GM12878 (cell line): Measurements from ENCODE around the gene CHD1. TPM values are rescaled to one million over a fixed set of nuclear protein-coding genes. Genes with fewer than 3 reads are reported as not detected.

ENCODE experiments used
- ATAC-seq: fragments of 200-7000 bp; cut with Tn5 transposase; 3 replicates; pipeline ENCODE4 v1.9.1; 2020; ENCODE audit warnings: mild to moderate bottlenecking, moderate library complexity
- BruUV-seq: library from RNA; stranded (reverse); fragments of 400-500 nt; replicated peaks from 2 replicates; lab custom pipeline; 2021; lab: Mats Ljungman, UMichigan
- CTCF ChIA-PET: fragments of 300-600 bp; sonication (Branson Sonifier 250); formaldehyde crosslinking; extraction: SDS; loops from one replicate; lab custom pipeline; 2021; ENCODE audit warnings: inconsistent platforms; lab: Yijun Ruan, JAX
- POLR2A ChIA-PET: fragments of 350-600 bp; formaldehyde crosslinking; extraction: SDS; loops from one replicate; lab custom pipeline; 2021; ENCODE audit warnings: inconsistent platforms; lab: Charles Lee
- RAD21 ChIA-PET: fragments of 300-600 bp; sonication (Branson Sonifier 250); formaldehyde crosslinking; loops from one replicate; lab custom pipeline; 2023; ENCODE audit warnings: antibody characterized with exemption; ENCODE audit not compliant: unreplicated experiment; lab: Charles Lee
- SMC1A ChIA-PET: fragments of 300-600 bp; sonication (Branson Sonifier 250); formaldehyde crosslinking; loops from one replicate; lab custom pipeline; 2023; ENCODE audit not compliant: unreplicated experiment, uncharacterized antibody; lab: Charles Lee
- DNase-seq: peaks from one replicate; pipeline ENCODE4 v3.0.0-alpha.2; 2011; ENCODE audit warnings: low read depth, low spot score
- FAIRE-seq: peaks from 3 replicates; lab custom pipeline; 2011; peaks lifted over from hg19 to GRCh38; lab: Jason Lieb, UNC
- H2AFZ ChIP-seq: 2 replicates; pipeline ENCODE4 v1.6.0; 2011; ENCODE audit warnings: low read depth, low read length, control low read depth; ENCODE audit not compliant: control insufficient read depth
- H3K27ac ChIP-seq: 2 replicates; pipeline ENCODE4 v1.5.1; 2011; ENCODE audit warnings: control low read depth; ENCODE audit not compliant: control insufficient read depth, insufficient read depth
- H3K27me3 ChIP-seq, 2 experiments: replicated peaks in 1 of 2; 2 replicates each; pipeline versions ENCODE4 v1.6.0 to v1.6.1; 2011; ENCODE audit warnings: low read length in 1 of 2; ENCODE audit not compliant: control insufficient read depth in 2 of 2, insufficient read depth in 2 of 2
- H3K36me3 ChIP-seq, 2 experiments: 2 replicates each; pipeline ENCODE4 v1.5.1; 2011; ENCODE audit warnings: low read length in 1 of 2; ENCODE audit not compliant: control insufficient read depth in 2 of 2, insufficient read depth in 2 of 2
- H3K4me1 ChIP-seq: 2 replicates; pipeline ENCODE4 v1.6.1; 2011; ENCODE audit warnings: mild to moderate bottlenecking, low read length, moderate library complexity, mixed read lengths; ENCODE audit not compliant: control insufficient read depth, insufficient read depth
- H3K4me2 ChIP-seq: 2 replicates; pipeline ENCODE4 v1.6.0; 2011; ENCODE audit warnings: control low read depth; ENCODE audit not compliant: control insufficient read depth, insufficient read depth
- H3K4me3 ChIP-seq: fragments of 200-600 bp; sonication (generic); 2 replicates; pipeline ENCODE4 v1.5.1; 2016
- H3K79me2 ChIP-seq: 2 replicates; pipeline ENCODE4 v1.6.0; 2011; ENCODE audit warnings: low read length; ENCODE audit not compliant: control insufficient read depth, insufficient read depth
- H3K9ac ChIP-seq: 2 replicates; pipeline ENCODE4 v1.8.0; 2011; ENCODE audit warnings: low read length, control low read depth, mixed read lengths; ENCODE audit not compliant: control insufficient read depth, insufficient read depth
- H3K9me3 ChIP-seq: replicated peaks from 3 replicates; pipeline ENCODE4 v1.5.1; 2011; ENCODE audit warnings: mild to moderate bottlenecking, low read length; ENCODE audit not compliant: control insufficient read depth, insufficient read depth
- H4K20me1 ChIP-seq: 2 replicates; pipeline ENCODE4 v1.6.0; 2011; ENCODE audit not compliant: control insufficient read depth, insufficient read depth
- NRF1 ChIP-seq: conservative IDR thresholded peaks from 2 replicates; pipeline ENCODE4 v1.6.1; 2011; ENCODE audit warnings: mild to moderate bottlenecking, low read depth, low read length, improper control_type of control experiment
- RCOR1 ChIP-seq: conservative IDR thresholded peaks from 2 replicates; pipeline ENCODE4 v1.6.1; 2012; ENCODE audit warnings: low read depth, low read length, improper control_type of control experiment
- RELB ChIP-seq: fragments of 450-650 bp; IDR thresholded peaks from 2 replicates; pipeline ENCODE4 v1.6.1; 2017; ENCODE audit warnings: low read depth, mild to moderate bottlenecking, moderate library complexity
- SMC3 ChIP-seq: IDR thresholded peaks from 2 replicates; pipeline ENCODE4 v1.6.1; 2011; ENCODE audit warnings: low read length, improper control_type of control experiment, borderline replicate concordance
- SRF ChIP-seq, 2 experiments: IDR thresholded peaks; 2 replicates each; pipeline ENCODE4 v1.6.1; 2011; ENCODE audit warnings: low read depth in 2 of 2, low read length in 2 of 2, mild to moderate bottlenecking in 1 of 2, moderate library complexity in 1 of 2
- WGBS: methylation state at CpG from one replicate; pipeline ENCODE4 v1.1.6; 2016; ENCODE audit warnings: low lambda C conversion rate; ENCODE audit not compliant: insufficient replicate concordance, insufficient coverage; ENCODE audit errors: missing lambda C conversion rate; 5-methylcytosine and 5-hydroxymethylcytosine counted together
- in situ Hi-C: fragments of 300-500 bp; cut with MboI; formaldehyde crosslinking; loops from 9 replicates; pipeline ENCODE4 v1.14.3; 2018; ENCODE audit warnings: mixed read lengths
- intact Hi-C: fragments of 100-400 bp; cut with micrococcal nuclease; formaldehyde crosslinking; loops from one replicate; pipeline ENCODE4 v1.14.2; 2022; ENCODE audit not compliant: unreplicated experiment
- polyA plus RNA-seq, 11 experiments: library from polyadenylated mRNA; depleted of rRNA in 4 of 11; unstranded in 6 of 11; stranded (reverse) in 5 of 11; fragments of >200 nt; fragmentation: Nextera tagmentation in 4 of 11; fragmentation: Illumina TruSeq in 1 of 11; extraction: Ambion mirVana in 4 of 11; extraction: Trizol in 1 of 11; gene quantifications; 1 replicate in 1 of 11; 2 replicates in 10 of 11; pipeline versions ENCODE4 v1.2.1 to v1.2.3, GENCODE V29; 2011 to 2016; ENCODE audit warnings: inconsistent platforms in 2 of 11, missing spikeins in 2 of 11, low read depth in 1 of 11
- total RNA-seq, 4 experiments: library from RNA; depleted of rRNA in 3 of 4; stranded (reverse); fragments of >200 nt in 3 of 4; fragmentation: Illumina TruSeq in 1 of 4; extraction: Trizol in 1 of 4; gene quantifications; 2 replicates each; pipeline versions ENCODE4 v1.2.1 to v1.2.3, GENCODE V29; 2013 to 2021
- TF ChIP-seq, protein P1 (sequence below): IDR thresholded peaks from 2 replicates; pipeline ENCODE4 v1.6.1; 2011; ENCODE audit warnings: low read depth, mild to moderate bottlenecking, low read length, moderate library complexity, borderline replicate concordance; ENCODE audit errors: extremely low read depth
- TF ChIP-seq, protein P2 (sequence below), 3 experiments: IDR thresholded peaks in 2 of 3; conservative IDR thresholded peaks in 1 of 3; 2 replicates each; pipeline ENCODE4 v1.5.1; 2011; ENCODE audit warnings: low read depth in 3 of 3, low read length in 3 of 3, mild to moderate bottlenecking in 3 of 3, control low read depth in 2 of 3, moderate library complexity in 2 of 3, inconsistent platforms in 1 of 3, mixed read lengths in 1 of 3; ENCODE audit not compliant: control insufficient read depth in 2 of 3, insufficient read depth in 1 of 3; ENCODE audit errors: extremely low read depth in 1 of 3

CHD1 gene
- total and polyA plus RNA-seq, 10 of the 15 experiments (the other 5 are each of a cell fraction or from before 2014, with no cell fraction given): 25.5 to 158 (median 50.5) TPM

GRCh38 chr5:98839469-98840383 is 89.1 kb downstream of the CHD1 start:
- FAIRE-seq (no peak), DNase-seq (no peak), ATAC-seq (peak; percentile 43; the same call in 1 of the 3 replicates)
- in situ Hi-C loops (no loop called here), intact Hi-C loops (loop anchor here (1.0 kb wide), 1 partner anchor 221 kb away; no protein-coding TSS in a partner anchor)
- RAD21 ChIA-PET: interaction anchor here (0.7 to 2.1 kb wide), 3 partner anchors 193 to 894 kb away, joined by 4 to 5 read pairs (median 4); no protein-coding TSS in a partner anchor
- Histone ChIP-seq H3K4me1 (no peaks in the 10 kb centered on the region), H3K79me2 (no peaks in the 10 kb centered on the region), H3K36me3 (no peaks in the 10 kb centered on the region), H3K4me3 (no peak overlapping the region), H4K20me1 (no peaks in the 10 kb centered on the region), H3K27me3 (no peaks in the 10 kb centered on the region), H3K9ac (no peak overlapping the region), H3K9me3 (peaks cover 2% of the 10 kb centered on the region; the same call in 1 of the 3 replicates), H3K27ac (no peak overlapping the region), H2AFZ (peak overlapping the region; percentile 39), H3K4me2 (no peak overlapping the region)
- SMC1A ChIA-PET: interaction anchor here (0.7 to 2.2 kb wide), 9 partner anchors 11 to 1464 kb away, joined by 3 to 9 read pairs (median 3); no protein-coding TSS in a partner anchor
- POLR2A ChIA-PET: no interaction called here
- BruUV-seq: no TSS peak
- 51% methylated on average over 33 of the region's 42 CpGs for WGBS
- TF ChIP-seq SRF (IDR thresholded peaks at IDR 0.05; ENCODE audit: low read depth in 2 of 2, low read length in 2 of 2): no peak
- 0 out of 2 replicates have a peak, but pooled peaks have one; percentile 5 for TF ChIP-seq SMC3
- no peak for TF ChIP-seq RELB
- TF ChIP-seq NRF1: no peak
- TF ChIP-seq, protein P1, sequence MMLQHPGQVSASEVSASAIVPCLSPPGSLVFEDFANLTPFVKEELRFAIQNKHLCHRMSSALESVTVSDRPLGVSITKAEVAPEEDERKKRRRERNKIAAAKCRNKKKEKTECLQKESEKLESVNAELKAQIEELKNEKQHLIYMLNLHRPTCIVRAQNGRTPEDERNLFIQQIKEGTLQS: no peak
- TF ChIP-seq RCOR1: no peak
- TF ChIP-seq, protein P2, sequence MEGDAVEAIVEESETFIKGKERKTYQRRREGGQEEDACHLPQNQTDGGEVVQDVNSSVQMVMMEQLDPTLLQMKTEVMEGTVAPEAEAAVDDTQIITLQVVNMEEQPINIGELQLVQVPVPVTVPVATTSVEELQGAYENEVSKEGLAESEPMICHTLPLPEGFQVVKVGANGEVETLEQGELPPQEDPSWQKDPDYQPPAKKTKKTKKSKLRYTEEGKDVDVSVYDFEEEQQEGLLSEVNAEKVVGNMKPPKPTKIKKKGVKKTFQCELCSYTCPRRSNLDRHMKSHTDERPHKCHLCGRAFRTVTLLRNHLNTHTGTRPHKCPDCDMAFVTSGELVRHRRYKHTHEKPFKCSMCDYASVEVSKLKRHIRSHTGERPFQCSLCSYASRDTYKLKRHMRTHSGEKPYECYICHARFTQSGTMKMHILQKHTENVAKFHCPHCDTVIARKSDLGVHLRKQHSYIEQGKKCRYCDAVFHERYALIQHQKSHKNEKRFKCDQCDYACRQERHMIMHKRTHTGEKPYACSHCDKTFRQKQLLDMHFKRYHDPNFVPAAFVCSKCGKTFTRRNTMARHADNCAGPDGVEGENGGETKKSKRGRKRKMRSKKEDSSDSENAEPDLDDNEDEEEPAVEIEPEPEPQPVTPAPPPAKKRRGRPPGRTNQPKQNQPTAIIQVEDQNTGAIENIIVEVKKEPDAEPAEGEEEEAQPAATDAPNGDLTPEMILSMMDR (IDR thresholded peaks at IDR 0.05 in 2 of 3, conservative IDR thresholded peaks at IDR 0.05 in 1 of 3; ENCODE audit: control insufficient read depth in 2 of 3, extremely low read depth in 1 of 3, insufficient read depth in 1 of 3, low read depth in 3 of 3, low read length in 3 of 3): peak; percentile 11 to 24 (median 14); a peak in 2 of 6 replicates
- CTCF ChIA-PET: interaction anchor here (0.9 to 2.9 kb wide), 12 partner anchors 8 to 463 kb away, joined by 3 to 20 read pairs (median 3); no protein-coding TSS in a partner anchor
